ENCODE data around the gene LRRC4C.

LRRC4C gene

GRCh38 chr11:40370821-40371616 is 1088.4 kb downstream of the LRRC4C start:
- Histone ChIP-seq H3K9me3 (ENCODE audit: low read length) (no peaks in the 10 kb centered on the region), H3K9me2 (ENCODE audit: low read depth, low read length) (no peaks in the 10 kb centered on the region), H3F3A (ENCODE audit: insufficient read depth, low read length) (no peaks in the 10 kb centered on the region), H3K79me2 (ENCODE audit: insufficient read depth, low read length) (no peaks in the 10 kb centered on the region), H3K27ac (ENCODE audit: low read depth, low read length, poor library complexity, severe bottlenecking) (no peak overlapping the region), H3K9ac (ENCODE audit: low read length) (no peak overlapping the region), H4K20me1 (ENCODE audit: insufficient read depth, low read length) (no peaks in the 10 kb centered on the region), H3K27me3 (ENCODE audit: insufficient read depth, low read length) (no peaks in the 10 kb centered on the region), H3K36me3 (ENCODE audit: insufficient read depth, low read length) (no peaks in the 10 kb centered on the region), H2AFZ (ENCODE audit: low read length) (no peak overlapping the region), H3K4me1 (ENCODE audit: insufficient read depth, low read length, severe bottlenecking) (no peaks in the 10 kb centered on the region), H3K4me3 (ENCODE audit: low read depth, low read length, poor library complexity, severe bottlenecking) (no peak overlapping the region), H3K4me2 (ENCODE audit: low read length) (no peak overlapping the region)
- TF ChIP-seq EZH2 (IDR thresholded peaks at IDR 0.05; ENCODE audit: borderline replicate concordance, low read length) (no peak), CTCF (IDR thresholded peaks at IDR 0.05; ENCODE audit: low read length) (no peak)

- H3K4me2 ChIP-seq (ENCODE audit: low read length): no peak overlapping the region
- H3K4me1 ChIP-seq (ENCODE audit: insufficient read depth, low read length, severe bottlenecking): no peaks in the 10 kb centered on the region
- no peak overlapping the region for H3K27ac ChIP-seq (ENCODE audit: low read depth, low read length, poor library complexity, severe bottlenecking)
- no peaks in the 10 kb centered on the region for H3K9me2 ChIP-seq (ENCODE audit: low read depth, low read length)
- H3K4me3 ChIP-seq (ENCODE audit: low read depth, low read length, poor library complexity, severe bottlenecking): no peak overlapping the region
- no peak for TF ChIP-seq CTCF (IDR thresholded peaks at IDR 0.05; ENCODE audit: low read length)
- TF ChIP-seq EZH2 (IDR thresholded peaks at IDR 0.05; ENCODE audit: borderline replicate concordance, low read length): no peak
- H3K36me3 ChIP-seq (ENCODE audit: insufficient read depth, low read length): no peaks in the 10 kb centered on the region
- H3K9me3 ChIP-seq (ENCODE audit: low read length): no peaks in the 10 kb centered on the region
- no peak overlapping the region for H3K9ac ChIP-seq (ENCODE audit: low read length)
- no peaks in the 10 kb centered on the region for H3F3A ChIP-seq (ENCODE audit: insufficient read depth, low read length)
- H2AFZ ChIP-seq (ENCODE audit: low read length): no peak overlapping the region
- no peaks in the 10 kb centered on the region for H4K20me1 ChIP-seq (ENCODE audit: insufficient read depth, low read length)
- no peaks in the 10 kb centered on the region for H3K27me3 ChIP-seq (ENCODE audit: insufficient read depth, low read length)
- no peaks in the 10 kb centered on the region for H3K79me2 ChIP-seq (ENCODE audit: insufficient read depth, low read length)
Measured at GRCh38 chr11:40360206-40360798, 1099.2 kb downstream of the LRRC4C start.

GRCh38 chr11:40354121-40354520 is 1105.3 kb downstream of the LRRC4C start:
- Histone ChIP-seq H3K9ac (ENCODE audit: low read length) (no peak overlapping the region), H3K4me2 (ENCODE audit: low read length) (no peak overlapping the region), H4K20me1 (ENCODE audit: insufficient read depth, low read length) (no peaks in the 10 kb centered on the region), H3K9me2 (ENCODE audit: low read depth, low read length) (no peaks in the 10 kb centered on the region), H3F3A (ENCODE audit: insufficient read depth, low read length) (no peaks in the 10 kb centered on the region), H3K4me3 (ENCODE audit: low read depth, low read length, poor library complexity, severe bottlenecking) (no peak overlapping the region), H3K27me3 (ENCODE audit: insufficient read depth, low read length) (no peaks in the 10 kb centered on the region), H3K4me1 (ENCODE audit: insufficient read depth, low read length, severe bottlenecking) (no peaks in the 10 kb centered on the region), H3K27ac (ENCODE audit: low read depth, low read length, poor library complexity, severe bottlenecking) (no peak overlapping the region), H3K79me2 (ENCODE audit: insufficient read depth, low read length) (no peaks in the 10 kb centered on the region), H3K9me3 (ENCODE audit: low read length) (no peaks in the 10 kb centered on the region), H2AFZ (ENCODE audit: low read length) (no peak overlapping the region), H3K36me3 (ENCODE audit: insufficient read depth, low read length) (no peaks in the 10 kb centered on the region)
- TF ChIP-seq EZH2 (IDR thresholded peaks at IDR 0.05; ENCODE audit: borderline replicate concordance, low read length) (no peak), CTCF (IDR thresholded peaks at IDR 0.05; ENCODE audit: low read length) (no peak)

Data from OCI-LY1 (cell line).